HG02588 (cell line): Measurements from ENCODE around the gene TCF3.

Source experiments
- ATAC-seq: cut with Tn5 transposase; IDR thresholded peaks from one replicate; pipeline ENCODE4 v1.9.1; 2021; ENCODE audit warnings: mild to moderate bottlenecking, moderate library complexity; ENCODE audit not compliant: unreplicated experiment

Gene TCF3

DNA sequence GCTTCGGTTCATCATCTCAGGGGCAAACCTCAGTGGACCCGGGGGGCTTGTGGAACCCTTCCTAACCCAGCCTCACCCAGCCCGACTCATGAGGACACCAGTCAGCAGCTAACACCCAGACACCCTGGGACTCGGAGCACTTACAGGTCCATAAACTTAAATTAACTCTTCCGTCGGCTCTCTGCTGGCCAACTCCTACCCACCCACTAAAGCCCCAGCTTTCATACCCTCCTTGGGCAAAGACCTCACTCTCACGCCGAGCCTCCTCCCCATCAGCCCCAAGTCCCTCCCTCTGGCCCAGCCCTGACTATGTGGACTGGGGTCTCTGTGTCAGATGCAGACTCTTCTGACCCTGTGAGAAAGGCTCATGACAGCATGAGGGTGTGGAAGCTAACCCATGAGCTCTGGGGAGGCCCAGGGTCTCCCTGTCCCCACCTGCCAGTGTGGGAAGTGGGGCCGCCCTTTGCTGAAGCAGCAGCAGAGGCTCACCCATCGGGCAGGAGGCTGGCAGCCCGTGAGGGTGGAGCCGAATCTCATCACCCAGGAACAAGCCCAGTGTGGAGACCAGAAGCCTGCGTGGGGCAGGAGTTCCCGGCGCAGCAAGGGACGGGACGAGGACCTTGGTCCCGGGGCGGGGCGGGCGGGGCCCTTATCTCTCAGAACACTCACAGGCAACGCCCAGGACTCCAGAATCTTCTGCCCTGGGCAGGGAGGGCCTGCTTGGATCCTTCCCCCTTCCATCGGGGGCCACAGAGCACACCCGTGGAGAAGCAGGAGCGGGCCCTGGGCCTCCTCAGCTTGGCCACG, 19.8 kb downstream of the TCF3 start:
- no peak for ATAC-seq

DNA sequence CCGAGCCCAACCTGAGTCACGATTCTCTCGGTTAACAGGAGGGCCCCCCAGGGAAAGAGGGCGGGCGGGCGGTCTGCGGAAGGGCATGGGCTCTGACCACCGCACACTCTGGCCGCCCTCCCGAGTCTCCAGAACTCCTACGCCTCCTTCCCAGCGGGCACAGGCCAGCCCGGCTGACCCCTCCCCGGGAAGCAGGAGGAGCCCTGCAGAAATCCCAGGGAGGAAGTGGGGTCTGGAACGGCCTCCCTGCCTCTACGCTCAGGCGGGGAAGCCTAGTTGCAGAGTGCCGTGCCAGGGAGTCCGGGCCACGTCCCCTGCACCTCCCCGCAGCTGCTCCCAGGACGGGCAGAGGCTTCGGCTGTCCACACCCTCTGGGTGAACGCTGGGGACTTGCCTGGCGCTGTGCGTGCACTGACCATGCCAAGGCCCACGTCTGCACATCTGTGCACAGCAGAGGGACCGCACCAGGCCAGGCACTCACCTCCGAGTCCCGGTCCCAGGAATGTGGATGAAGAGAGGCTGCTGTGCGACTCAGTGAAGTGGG, 20.8 kb downstream of the TCF3 start:
- no peak for ATAC-seq

GRCh38 chr19:1630811-1631210, 21.6 kb downstream of the TCF3 start:
- no peak for ATAC-seq

GRCh38 chr19:1630012-1630411, 22.4 kb downstream of the TCF3 start:
- ATAC-seq = no peak

DNA sequence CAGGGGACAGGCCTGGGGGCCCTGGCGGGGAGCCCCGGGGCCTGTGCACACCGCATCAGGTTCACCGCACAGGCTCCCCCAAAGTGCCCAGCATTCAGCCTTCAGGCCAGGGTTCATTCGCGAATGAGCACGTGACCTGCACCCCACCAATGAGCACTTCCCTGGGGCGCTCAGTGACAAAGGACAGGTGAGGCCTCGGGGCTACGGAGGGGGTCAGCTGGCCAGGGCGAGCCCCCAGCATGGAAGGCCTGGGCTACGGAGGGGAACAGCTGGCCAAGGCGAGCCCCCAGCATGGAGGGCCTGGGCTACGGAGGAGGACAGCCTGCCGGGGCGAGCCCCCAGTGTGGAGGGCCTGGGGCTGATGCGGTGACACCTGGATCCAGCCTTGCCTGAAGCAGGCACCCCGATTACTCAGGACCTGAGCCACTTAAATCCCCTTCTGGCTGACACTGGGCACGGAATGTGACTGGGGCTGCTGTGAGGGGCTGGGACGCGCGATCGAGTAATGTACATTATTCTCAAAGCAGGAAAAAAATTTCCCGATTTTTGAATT, 23.1 kb downstream of the TCF3 start:
- ATAC-seq = no peak

GRCh38 chr19:1627194-1627593, 25.2 kb downstream of the TCF3 start:
- ATAC-seq = no peak

DNA sequence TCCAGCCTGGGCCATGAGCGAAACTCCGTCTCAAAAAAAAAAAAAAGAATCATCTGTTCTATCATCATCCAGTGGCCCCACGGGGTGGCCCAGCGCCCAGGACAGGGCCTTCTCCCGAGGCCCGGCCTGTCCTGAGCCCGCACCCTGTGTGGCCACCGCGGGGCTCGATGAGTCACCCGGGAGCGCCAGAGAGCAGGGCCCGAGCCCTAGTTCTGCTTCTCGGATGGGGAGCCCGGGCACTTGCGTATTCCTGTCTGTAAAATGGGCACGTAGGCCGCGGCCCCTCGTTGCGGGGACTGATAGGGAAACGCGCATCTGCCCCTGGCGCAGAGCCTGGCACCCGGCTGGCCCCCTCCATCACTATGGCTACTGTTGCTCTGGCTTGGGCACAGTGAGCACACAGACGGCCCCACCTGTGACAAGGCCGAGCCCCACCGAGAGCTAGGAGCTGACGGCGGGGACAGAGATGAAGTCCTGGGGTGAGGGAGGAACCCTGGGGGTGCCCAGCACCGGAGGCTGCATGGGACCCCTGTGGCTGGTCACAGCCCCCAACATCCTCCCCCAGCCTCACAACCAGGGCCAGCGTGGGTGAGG, 25.9 kb downstream of the TCF3 start:
- no peak for ATAC-seq

GRCh38 chr19:1624458-1624857, 28.0 kb downstream of the TCF3 start:
- no peak for ATAC-seq

DNA sequence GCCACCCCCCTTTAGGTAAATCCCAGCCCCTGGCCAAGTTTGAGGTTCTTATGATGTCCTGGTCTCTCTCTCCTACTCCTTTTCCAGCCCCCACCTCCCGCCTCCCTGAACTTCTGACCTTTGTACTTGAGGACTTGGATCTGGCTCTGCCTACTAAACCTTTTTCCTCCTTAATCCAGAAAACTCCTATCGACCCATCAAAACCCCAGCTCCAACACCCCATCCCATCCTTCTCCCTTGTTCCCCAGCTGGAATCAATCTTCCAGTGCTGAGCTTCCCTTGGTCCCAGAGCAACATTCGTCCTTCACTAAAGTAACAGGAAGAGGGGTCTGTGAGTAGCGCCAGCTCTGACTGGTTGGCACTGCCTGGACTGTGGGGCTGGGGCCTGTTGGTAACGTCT, 29.9 kb downstream of the TCF3 start:
- ATAC-seq = no peak

DNA sequence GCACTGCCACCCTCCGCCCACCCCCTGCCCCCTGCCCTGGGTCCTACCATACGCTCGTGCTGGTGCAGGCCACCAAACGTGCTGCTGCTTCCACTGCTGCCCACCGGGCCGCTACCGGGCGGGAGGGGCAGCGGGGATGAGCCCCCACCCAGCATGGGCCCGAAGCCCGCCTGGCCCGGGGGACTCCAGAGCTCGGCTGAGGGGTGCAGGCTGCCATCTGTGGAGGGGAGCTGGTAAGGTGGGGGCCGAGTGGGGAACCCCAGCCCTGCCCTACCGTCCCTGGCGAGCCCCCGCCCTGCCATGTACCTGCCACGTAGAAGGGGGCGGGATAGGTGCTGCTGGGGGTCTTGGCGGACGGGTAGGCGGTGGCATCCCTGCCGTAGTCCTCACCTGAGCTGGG, 30.4 kb downstream of the TCF3 start:
- ATAC-seq = no peak

DNA sequence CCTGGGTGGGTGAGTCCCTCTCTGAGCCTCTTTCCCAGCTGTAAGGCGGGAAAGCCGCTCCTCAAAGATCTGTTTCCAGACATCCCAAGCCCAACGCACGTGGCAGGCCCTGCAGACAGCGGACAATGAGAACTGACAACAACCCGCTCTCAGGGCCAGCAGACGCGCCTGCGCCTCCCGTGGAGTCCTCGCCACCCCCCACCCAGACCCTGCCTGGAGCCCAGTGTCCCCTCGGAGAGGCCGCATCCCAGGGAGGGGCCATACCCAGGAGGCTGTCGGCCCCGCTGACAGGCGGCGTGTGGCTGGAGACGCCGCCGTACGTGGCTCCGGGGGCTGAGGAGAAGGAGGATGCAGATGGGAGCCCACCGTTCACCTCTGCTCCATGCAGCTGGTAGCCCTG, 30.8 kb downstream of the TCF3 start:
- no peak for ATAC-seq

DNA sequence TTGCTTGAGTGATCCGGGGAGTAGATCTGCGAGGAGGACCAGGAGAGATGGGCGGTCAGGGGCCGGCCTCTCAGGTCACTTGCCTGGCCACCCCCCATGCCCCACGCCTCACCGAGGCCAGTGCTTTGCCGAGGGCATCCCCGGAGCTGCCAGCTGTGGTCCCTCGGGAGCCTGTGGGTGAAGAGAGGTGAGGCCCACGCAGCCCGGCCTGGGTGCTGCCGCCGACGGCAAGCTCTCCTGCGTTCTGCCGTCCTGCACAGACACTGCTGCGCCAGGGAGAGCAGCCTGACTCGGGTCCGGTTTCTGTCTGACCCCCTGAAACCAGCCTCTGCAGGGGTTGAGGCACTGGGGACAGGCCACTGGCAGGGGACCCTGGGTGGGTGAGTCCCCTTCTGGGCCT, 31.4 kb downstream of the TCF3 start:
- no peak for ATAC-seq

DNA sequence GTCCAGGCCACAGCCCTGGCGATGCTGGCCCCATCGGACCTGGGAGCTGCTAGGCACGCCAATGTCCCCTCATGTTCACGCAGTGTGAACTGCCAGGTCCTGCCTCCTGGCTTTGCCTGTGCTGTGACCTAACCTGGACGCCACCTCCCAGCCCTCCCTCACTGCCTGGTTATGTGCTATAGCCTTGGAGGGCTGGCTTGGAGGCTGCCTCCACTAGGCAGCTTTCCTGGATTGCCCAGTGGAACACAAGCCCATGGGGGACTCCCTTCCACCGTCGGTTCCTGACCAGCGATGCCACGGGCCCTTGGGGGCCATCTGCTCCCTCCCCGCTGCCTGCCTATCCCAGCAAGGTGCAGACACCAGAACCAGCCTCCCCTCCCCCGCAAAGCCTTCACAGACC, 31.9 kb downstream of the TCF3 start:
- no peak for ATAC-seq

DNA sequence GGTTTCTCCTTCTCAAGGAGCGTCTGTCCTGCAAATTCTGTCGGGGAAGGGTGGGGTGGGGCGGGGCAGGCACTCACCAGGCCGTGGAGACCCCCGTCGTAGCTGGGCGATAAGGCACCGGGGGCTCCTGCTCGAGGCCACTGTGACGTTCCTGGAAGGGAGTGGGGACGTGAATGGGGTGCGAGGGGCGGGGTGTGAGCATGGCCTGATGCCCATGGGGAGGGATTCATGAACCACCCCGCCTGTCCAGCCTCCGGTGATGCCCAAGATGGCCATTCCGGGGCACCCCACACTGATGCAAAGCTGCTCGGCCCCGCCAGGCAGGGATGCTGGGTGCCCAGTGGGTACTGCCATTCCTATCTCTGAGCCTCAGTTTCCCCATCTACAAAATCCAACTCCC, 32.7 kb downstream of the TCF3 start:
- no peak for ATAC-seq

DNA sequence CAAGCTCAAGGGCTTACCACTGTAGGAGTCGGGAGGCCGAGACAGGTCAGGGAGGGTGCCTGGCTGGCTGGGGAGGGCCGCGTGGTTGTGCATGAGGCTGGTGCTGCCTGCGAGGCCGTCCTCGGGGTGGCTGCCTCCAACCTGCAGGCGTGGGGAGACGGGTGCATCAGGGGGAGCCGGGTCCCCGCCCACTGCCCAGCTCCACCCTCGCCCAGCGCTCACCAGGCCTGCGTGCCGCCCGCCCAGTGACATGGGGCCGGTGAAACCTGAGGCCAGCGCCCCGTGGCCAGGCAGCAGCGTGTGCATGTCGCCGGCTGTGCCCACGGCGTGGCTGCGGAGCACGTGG, 33.3 kb downstream of the TCF3 start:
- no peak for ATAC-seq

GRCh38 chr19:1618157-1619093, 34.0 kb downstream of the TCF3 start:
- ATAC-seq = no peak

- no peak for ATAC-seq
Measured at GRCh38 chr19:1616875-1617274, 35.5 kb downstream of the TCF3 start.

GRCh38 chr19:1616396-1616795, 36.0 kb downstream of the TCF3 start:
- no peak for ATAC-seq

- ATAC-seq = no peak
Measured at GRCh38 chr19:1615156-1615765, 37.2 kb downstream of the TCF3 start.

DNA sequence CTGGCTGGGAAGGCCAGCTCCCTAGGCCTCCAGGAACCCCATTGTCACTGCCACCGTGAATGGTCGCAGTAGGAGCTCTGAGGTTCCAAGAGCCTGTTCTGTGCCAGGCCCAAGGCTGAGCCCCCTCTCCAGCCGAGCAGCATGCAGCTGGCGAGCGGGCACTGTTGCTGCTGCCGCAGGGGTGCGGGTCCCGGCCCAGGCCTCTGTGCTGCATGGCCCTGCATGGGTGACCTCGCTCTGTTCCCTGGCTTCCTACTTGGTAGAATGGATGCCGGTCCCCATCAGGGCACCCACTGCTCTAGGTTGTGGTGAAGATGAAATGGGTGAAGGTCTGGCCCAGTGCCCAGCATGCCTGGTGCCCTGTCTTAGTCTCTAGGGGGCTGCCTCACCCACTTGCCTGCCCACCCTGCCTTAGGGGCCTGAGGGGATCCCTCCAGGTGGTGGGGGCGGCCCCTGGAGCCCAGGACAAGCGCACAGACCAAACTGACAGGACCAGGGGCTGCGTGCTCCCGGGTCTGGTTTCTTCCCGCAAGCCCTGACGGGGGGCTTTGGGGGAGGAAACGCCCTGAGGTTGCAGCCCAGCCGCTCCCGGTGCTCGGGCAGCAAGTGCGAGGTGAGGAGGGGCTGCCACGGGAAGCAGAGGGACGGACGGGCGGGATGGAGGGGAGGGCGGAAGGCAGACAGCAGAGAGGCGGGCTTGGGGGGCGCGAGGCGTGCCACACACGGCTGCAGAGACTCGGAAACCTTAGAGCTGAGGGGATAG, 38.4 kb downstream of the TCF3 start:
- ATAC-seq = no peak
